HG03039 (cell line): Measurements from ENCODE around the gene GNAQ.

Experiments
- ATAC-seq: cut with Tn5 transposase; IDR thresholded peaks from one replicate; pipeline ENCODE4 v1.9.1; 2021; ENCODE audit warnings: mild to moderate bottlenecking, moderate library complexity; ENCODE audit not compliant: unreplicated experiment

Gene GNAQ

DNA sequence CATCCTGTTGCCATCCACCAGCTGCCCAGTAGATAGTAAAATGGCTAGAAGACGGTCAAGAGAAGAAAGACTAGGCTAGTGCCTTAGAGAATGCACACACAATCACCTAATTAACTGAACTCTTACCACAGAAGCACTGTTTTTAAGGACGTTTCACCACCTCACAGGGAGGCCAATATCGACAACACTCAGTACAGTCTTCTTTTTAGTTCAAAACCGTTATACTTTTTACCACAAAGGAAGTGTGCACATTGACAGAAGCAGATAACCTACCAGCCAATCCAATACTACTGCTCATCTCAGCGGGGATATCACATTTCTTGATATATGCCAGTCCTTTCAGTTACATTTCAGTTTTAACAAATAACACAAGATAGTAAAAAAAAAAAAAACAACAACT is 122.3 kb downstream of the GNAQ start:
- ATAC-seq, result no peak

DNA sequence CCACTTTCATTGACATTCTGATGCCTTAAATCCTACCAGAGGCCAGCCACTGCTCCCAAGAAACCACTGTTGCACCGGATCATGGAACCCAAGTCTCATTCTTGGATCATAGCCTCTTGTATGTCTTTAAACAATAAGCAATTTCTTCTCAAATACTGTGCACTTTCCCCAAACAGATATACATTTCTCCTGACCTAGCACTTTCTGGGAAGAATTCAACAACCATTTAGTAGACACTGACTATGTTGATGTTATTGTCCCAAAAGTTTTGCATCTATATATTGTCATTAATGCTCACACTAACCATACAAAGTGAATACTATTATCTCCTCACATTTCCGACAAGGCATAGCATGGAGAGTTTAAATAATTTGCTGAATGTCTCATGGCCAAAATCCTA is 123.3 kb downstream of the GNAQ start:
- ATAC-seq, result no peak

- no peak for ATAC-seq
Observed at GRCh38 chr9:77907585-77907984, 124.0 kb downstream of the GNAQ start.

- no peak for ATAC-seq
Observed at GRCh38 chr9:77906991-77907390, 124.6 kb downstream of the GNAQ start.

DNA sequence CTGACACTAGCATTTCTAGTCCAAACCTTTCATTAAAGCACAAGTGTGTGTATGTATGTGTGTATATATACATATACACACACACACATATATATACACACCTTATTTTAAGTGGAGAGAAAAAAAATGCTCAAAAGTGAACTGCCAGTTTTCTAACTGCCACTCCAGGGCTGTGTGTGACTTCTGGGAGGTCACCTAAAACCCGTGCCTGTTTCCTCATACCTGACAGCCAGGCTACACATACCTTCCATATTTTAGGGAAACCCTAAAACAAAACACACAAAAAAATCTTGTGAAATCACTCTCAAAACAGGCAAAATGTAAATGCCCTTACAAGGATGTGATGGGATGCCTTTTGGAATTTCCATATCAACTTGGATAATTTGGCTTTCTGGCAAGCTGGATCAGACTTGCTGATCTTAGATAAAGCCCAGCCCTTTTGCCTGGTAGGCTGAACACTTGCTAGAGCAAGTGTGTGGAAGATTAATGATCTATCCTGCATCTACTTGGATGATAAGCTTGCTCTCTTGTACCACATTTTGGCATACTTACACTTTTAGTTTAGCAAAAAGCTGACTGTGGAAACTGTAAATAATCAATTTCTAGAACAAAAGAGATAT is 127.8 kb downstream of the GNAQ start:
- no peak for ATAC-seq

DNA sequence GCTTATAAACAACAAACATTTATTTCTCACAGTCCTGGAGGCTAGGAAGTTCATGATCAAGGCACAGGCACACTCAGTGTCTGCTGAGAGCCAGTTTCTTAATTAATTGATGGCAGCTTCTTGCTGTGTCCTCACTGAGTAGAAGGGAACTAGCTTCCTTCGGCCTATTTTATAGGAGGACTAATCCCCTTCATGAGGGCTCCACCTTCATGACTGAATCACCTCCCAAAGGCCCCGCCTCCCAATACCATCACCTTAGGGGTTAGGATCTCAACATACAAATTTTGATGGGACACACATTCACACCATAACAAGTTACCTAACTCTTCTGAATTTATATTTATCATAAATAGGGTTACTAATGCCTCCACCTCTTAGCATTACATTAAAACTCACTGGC is 129.8 kb downstream of the GNAQ start:
- ATAC-seq, result no peak

GRCh38 chr9:77901018-77901417 is 130.6 kb downstream of the GNAQ start:
- ATAC-seq, result no peak

DNA sequence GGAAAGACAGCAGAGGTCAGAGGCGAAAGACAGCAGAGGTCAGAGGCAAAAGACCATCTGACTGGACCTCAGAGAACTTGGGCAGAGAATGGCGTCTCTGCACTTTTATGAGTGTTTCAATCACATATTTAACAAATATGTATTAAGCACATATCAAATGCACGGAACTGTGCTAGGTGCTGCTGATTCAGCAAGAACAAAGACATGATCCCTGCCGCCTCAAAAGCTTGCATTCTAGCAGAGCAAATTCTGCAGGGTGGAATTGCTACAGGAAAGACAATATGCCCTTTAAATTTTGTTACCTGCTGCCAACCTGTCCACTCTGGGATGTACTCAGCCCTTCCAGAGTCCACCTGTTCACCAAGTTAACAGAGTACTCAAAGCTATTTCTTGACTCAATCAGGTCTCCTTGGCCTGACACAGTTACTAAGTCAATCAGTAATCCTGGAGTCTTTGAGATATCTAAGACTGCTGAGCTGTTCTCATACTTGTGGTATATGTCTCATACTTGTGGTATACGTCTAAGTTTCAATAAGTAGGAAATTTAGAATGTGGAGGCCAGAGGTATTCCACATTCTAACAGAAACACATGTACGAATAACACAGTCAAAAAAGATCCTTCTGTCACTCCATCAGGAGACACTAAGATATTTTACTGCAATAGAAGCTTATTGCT is 131.8 kb downstream of the GNAQ start:
- ATAC-seq, result no peak

- ATAC-seq, result no peak
Observed at GRCh38 chr9:77898864-77899263, 132.7 kb downstream of the GNAQ start.

- no peak for ATAC-seq
Observed at GRCh38 chr9:77896938-77897667, 134.5 kb downstream of the GNAQ start.

DNA sequence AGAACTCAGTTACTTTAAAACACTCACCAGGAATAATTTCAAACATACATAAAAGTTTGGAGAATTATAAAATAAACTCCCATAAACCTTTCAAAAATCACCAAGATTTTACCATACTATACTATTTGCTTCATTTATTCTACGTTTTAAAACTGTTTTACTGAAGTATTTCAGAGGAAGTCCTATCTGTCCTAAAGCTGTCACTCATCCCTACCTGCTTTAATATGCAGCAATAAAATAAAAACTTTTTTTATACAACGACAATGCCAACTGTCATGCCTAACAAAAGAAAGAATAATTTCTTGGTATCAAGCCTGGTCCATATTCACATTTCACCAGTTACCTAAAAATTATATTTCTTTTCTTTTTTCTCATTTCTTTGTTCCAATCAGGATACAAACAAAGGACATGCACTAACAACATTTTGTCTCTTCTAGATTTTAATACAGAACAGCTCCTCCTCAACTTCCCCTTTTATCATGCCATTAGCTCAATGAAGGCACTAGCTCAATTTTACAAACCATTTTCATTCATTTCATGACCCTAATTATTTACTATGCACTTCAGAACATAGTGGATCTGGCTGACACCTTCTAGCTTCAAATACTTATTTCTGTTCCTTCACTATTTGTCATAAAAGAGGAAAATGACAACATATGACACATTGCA is 135.2 kb downstream of the GNAQ start:
- no peak for ATAC-seq

GRCh38 chr9:77893706-77894105 is 137.9 kb downstream of the GNAQ start:
- ATAC-seq, result no peak

- ATAC-seq, result no peak
Observed at GRCh38 chr9:77892955-77893514, 138.6 kb downstream of the GNAQ start.

GRCh38 chr9:77892171-77892570 is 139.4 kb downstream of the GNAQ start:
- peak; percentile 79 for ATAC-seq

DNA sequence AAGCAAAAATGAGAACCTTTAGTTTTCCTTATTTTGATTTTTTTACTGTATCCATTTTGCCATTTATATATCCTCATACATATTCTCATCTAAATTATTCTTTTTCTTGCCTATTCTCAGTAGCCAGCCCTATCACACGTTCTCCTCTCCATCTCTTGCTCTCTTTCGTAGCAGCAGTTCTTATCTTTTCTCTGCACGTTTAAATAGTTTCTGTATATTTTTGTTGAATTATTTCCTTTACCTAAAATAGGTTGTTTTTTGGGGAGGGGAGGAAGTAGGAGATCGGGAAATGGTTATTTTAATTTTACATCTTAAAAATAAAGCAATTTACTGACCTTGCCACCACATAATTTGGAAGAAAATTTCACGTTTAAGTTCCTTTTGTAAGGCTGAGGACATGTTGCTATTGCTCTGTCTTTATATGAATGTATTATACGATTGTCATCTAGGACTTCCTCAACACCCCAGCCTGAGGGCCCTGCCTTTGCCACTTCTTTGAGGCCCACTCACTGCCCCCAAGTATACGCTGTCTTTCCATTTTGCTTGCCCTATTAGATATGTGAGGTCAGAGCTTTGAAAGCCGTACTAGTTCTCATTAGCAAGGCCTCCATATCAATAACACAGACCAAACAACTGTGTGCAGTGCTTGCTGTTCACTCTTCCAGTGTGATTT is 140.3 kb downstream of the GNAQ start:
- ATAC-seq, result no peak

- ATAC-seq, result no peak
Observed at GRCh38 chr9:77887662-77888061, 143.9 kb downstream of the GNAQ start.

DNA sequence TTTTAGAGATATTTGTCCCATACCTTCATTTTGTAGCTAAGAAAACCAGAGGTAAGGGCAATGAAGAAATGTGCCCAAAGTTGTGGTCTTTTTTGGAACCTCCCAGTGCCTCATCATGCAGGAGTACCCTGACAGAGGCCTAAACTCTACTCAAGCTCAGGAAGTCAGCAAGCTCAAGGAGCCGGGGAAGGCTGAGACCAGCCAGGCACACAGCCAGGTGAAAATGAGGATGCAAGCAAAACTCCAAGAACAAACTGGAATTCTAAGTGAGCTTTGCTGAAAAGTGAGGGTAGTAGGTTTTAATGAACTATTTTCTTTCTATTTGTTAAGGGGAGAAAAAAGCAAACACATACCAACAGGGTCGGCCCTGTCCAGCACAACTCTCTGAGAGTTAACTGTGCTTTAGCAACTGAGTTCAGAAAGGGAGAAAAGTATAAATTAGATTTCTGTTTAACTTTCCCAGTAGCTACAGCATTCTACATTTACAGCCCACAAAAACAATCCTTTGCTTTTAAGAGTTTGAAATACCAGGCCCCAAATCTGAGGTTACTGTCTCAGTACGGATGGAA is 146.4 kb downstream of the GNAQ start:
- no peak for ATAC-seq

- ATAC-seq, result no peak
Observed at GRCh38 chr9:77883846-77884771, 147.5 kb downstream of the GNAQ start.

DNA sequence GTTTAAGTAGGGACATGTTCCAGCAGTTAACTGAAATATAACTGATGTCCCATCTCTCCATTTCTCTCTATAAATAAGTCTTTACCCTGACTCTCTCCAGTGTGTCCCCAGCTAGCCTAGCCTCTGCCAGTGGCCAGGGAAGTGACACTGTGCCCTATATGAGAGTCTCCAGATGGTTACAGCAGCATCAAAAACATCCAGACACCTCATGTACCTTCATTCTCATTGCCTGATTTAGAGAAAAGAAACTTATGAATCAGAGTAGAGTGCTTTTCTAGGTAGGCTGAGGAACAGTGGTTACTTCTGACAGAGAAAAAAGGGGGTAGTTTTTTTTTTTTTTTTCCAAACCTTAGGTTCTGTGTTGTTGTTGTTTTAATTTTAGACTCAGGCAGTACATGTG is 148.5 kb downstream of the GNAQ start:
- no peak for ATAC-seq
